Endothelial cell of umbilical vein (primary cell): ENCODE data around the gene ETS1. TPM values are rescaled to one million over a fixed set of nuclear protein-coding genes. Genes with fewer than 3 reads are reported as not detected.

Experiments used
- BruUV-seq: library from RNA; stranded (reverse); fragments of 400-500 nt; replicated peaks from 2 replicates; lab custom pipeline; 2021; lab: Mats Ljungman, UMichigan
- CTCF ChIA-PET: fragments of 300-600, 350-600 bp; sonication (Branson Sonifier 250); formaldehyde crosslinking; loops from one replicate; lab custom pipeline; 2021; ENCODE audit warnings: antibody characterized with exemption, inconsistent platforms; lab: Charles Lee
- POLR2A ChIA-PET: fragments of 300-600, 350-600 bp; sonication (Branson Sonifier 250); formaldehyde crosslinking; loops from one replicate; lab custom pipeline; 2021; ENCODE audit warnings: antibody characterized with exemption, inconsistent platforms; lab: Charles Lee
- DNase-seq: peaks from one replicate; pipeline ENCODE4 v3.0.0-alpha.2; 2011; ENCODE audit warnings: low read depth, low spot score
- FAIRE-seq: peaks from 2 replicates; lab custom pipeline; 2011; peaks lifted over from hg19 to GRCh38; lab: Jason Lieb, UNC
- H2AFZ ChIP-seq: 2 replicates; pipeline ENCODE4 v1.6.0; 2012; ENCODE audit warnings: low read depth, low read length, control low read depth, inconsistent platforms
- H3K27ac ChIP-seq: 2 replicates; pipeline ENCODE4 v1.5.1; 2011; ENCODE audit warnings: low read depth, mild to moderate bottlenecking, control low read depth, low read length, moderate library complexity; ENCODE audit not compliant: insufficient read depth
- H3K27me3 ChIP-seq, 2 experiments: 2 replicates each; pipeline versions ENCODE4 v1.6.0 to v1.6.1; 2011; ENCODE audit warnings: low read length in 2 of 2, mixed read lengths in 1 of 2; ENCODE audit not compliant: control insufficient read depth in 2 of 2, insufficient read depth in 2 of 2
- H3K36me3 ChIP-seq, 2 experiments: 2 replicates in 1 of 2; 3 replicates in 1 of 2; pipeline ENCODE4 v1.5.1; 2011; ENCODE audit warnings: low read length in 2 of 2, mild to moderate bottlenecking in 1 of 2, moderate library complexity in 1 of 2; ENCODE audit not compliant: control insufficient read depth in 2 of 2, insufficient read depth in 2 of 2; ENCODE audit errors: extremely low read depth in 1 of 2
- H3K4me1 ChIP-seq: 3 replicates; pipeline ENCODE4 v1.5.1; 2011; ENCODE audit warnings: mild to moderate bottlenecking, low read length; ENCODE audit not compliant: control insufficient read depth, insufficient read depth; ENCODE audit errors: extremely low read depth
- H3K4me2 ChIP-seq: 2 replicates; pipeline ENCODE4 v1.6.1; 2011; ENCODE audit warnings: low read length, control low read depth, mixed read lengths; ENCODE audit not compliant: insufficient read depth
- H3K4me3 ChIP-seq, 3 experiments: fragments of 200-600 bp in 1 of 3; sonication (generic), shearing (Covaris generic) in 1 of 3; replicated peaks in 1 of 3; 2 replicates each; pipeline ENCODE4 v1.5.1; 2011 to 2016; ENCODE audit warnings: control low read depth in 3 of 3, low read length in 3 of 3, mild to moderate bottlenecking in 2 of 3, inconsistent platforms in 1 of 3, low read depth in 1 of 3, moderate library complexity in 1 of 3; ENCODE audit not compliant: insufficient read depth in 1 of 3
- H3K79me2 ChIP-seq: 2 replicates; pipeline ENCODE4 v1.6.0; 2012; ENCODE audit warnings: low read length, inconsistent platforms; ENCODE audit not compliant: control insufficient read depth, insufficient read depth
- H3K9ac ChIP-seq: replicated peaks from 2 replicates; pipeline ENCODE3; 2011; ENCODE audit warnings: low read length, control low read depth; ENCODE audit not compliant: insufficient read depth; ENCODE audit errors: extremely low read depth
- H3K9me1 ChIP-seq: replicated peaks from 3 replicates; pipeline ENCODE4 v1.6.0; 2011; ENCODE audit warnings: mild to moderate bottlenecking, low read length; ENCODE audit not compliant: control insufficient read depth, insufficient read depth; ENCODE audit errors: extremely low read depth
- H3K9me3 ChIP-seq: replicated peaks from 2 replicates; pipeline ENCODE4 v1.5.1; 2012; ENCODE audit warnings: low read length, inconsistent platforms; ENCODE audit not compliant: control insufficient read depth, insufficient read depth
- H4K20me1 ChIP-seq: replicated peaks from 2 replicates; pipeline ENCODE3; 2011; ENCODE audit warnings: mild to moderate bottlenecking, low read length; ENCODE audit not compliant: control insufficient read depth, insufficient read depth; ENCODE audit errors: extremely low read depth
- CTCF ChIP-seq, 2 donors: IDR thresholded peaks; 1 replicate in 1 of 2; 2 replicates in 1 of 2; pipeline ENCODE4 v1.5.1; 2011; ENCODE audit warnings: low read length in 2 of 2, mild to moderate bottlenecking in 2 of 2, moderate library complexity in 2 of 2, control low read depth in 1 of 2, inconsistent platforms in 1 of 2, low read depth in 1 of 2; ENCODE audit not compliant: insufficient read depth in 1 of 2; ENCODE audit errors: extremely low read depth in 1 of 2
- EZH2 ChIP-seq: IDR thresholded peaks from 2 replicates; pipeline ENCODE4 v1.6.1; 2012; ENCODE audit warnings: borderline replicate concordance, low read depth, mild to moderate bottlenecking, moderate library complexity, low read length, inconsistent platforms; ENCODE audit not compliant: severe bottlenecking
- FOS ChIP-seq: IDR thresholded peaks from 2 replicates; pipeline ENCODE4 v1.6.1; 2011; ENCODE audit warnings: mild to moderate bottlenecking, low read length, moderate library complexity, borderline replicate concordance; ENCODE audit not compliant: insufficient read depth
- GATA2 ChIP-seq: IDR thresholded peaks from 2 replicates; pipeline ENCODE4 v1.7.0; 2011; ENCODE audit warnings: low read depth, mild to moderate bottlenecking, moderate library complexity, mixed read lengths, low read length; ENCODE audit not compliant: insufficient read length, insufficient read depth
- JUN ChIP-seq: IDR thresholded peaks from 2 replicates; pipeline ENCODE4 v1.6.1; 2011; ENCODE audit warnings: borderline replicate concordance, low read depth; ENCODE audit not compliant: insufficient read length, insufficient read depth
- MAX ChIP-seq: IDR thresholded peaks from 2 replicates; pipeline ENCODE4 v1.6.1; 2011; ENCODE audit not compliant: insufficient read depth, insufficient read length
- MYC ChIP-seq: IDR thresholded peaks from one replicate; pipeline ENCODE4 v1.6.1; 2011; ENCODE audit warnings: mild to moderate bottlenecking, low read depth, low read length
- POLR2A ChIP-seq: IDR thresholded peaks from 2 replicates; pipeline ENCODE4 v1.6.1; 2012; ENCODE audit warnings: low read depth, mild to moderate bottlenecking, control low read depth, low read length
- POLR2AphosphoS5 ChIP-seq: IDR thresholded peaks from 2 replicates; pipeline ENCODE4 v1.6.1; 2012; ENCODE audit warnings: low read depth, mild to moderate bottlenecking, control low read depth, low read length, moderate library complexity; ENCODE audit not compliant: insufficient read depth
- dilution Hi-C: fragments of 300-500 bp; cut with MboI; formaldehyde crosslinking; loops from one replicate; pipeline ENCODE4 v1.15.0; 2019; ENCODE audit warnings: low sequenced_read_pairs; ENCODE audit not compliant: extremely low pct_ligation_motif_present
- intact Hi-C: fragments of 100-400 bp; cut with micrococcal nuclease; formaldehyde crosslinking; loops from one replicate; pipeline ENCODE4 v1.10.0; 2022
- polyA plus RNA-seq, 4 experiments: library from polyadenylated mRNA; depleted of rRNA in 3 of 4; stranded (reverse) in 3 of 4; unstranded in 1 of 4; fragments of >200 nt; gene quantifications; 2 replicates each; pipeline versions ENCODE4 v1.2.1 to v1.2.3, GENCODE V29; 2011 to 2012; ENCODE audit warnings: missing spikeins in 1 of 4
- total RNA-seq: library from RNA; stranded (reverse); gene quantifications from 2 replicates; pipeline ENCODE4 v1.2.3, GENCODE V29; 2021

The ETS1 gene
- total and polyA plus RNA-seq, 2 donors (not counting 3 experiments of a cell fraction or from before 2014, with no cell fraction given) = 34.2 to 115 TPM

- CTCF ChIA-PET = interaction anchor here (1.9 kb wide), 1 partner anchor 71 kb away, joined by 4 read pairs; no protein-coding TSS in a partner anchor
These were observed 22.4 kb upstream of the ETS1 start for GRCh38 chr11:128609785-128610184.

More at GRCh38 chr11:128609785-128610184, 22.4 kb upstream of the ETS1 start:
- no peak for DNase-seq
- Histone ChIP-seq H3K79me2 (no peaks in the 10 kb centered on the region), H3K4me2 (no peak overlapping the region), H3K9me3 (no peaks in the 10 kb centered on the region), H3K36me3 (no peaks in the 10 kb centered on the region), H2AFZ (no peak overlapping the region), H3K4me3 (no peak overlapping the region), H3K9me1 (no peaks in the 10 kb centered on the region), H3K27ac (no peak overlapping the region), H3K9ac (no peak overlapping the region), H3K4me1 (peaks cover 3% of the 10 kb centered on the region), H4K20me1 (no peaks in the 10 kb centered on the region), H3K27me3 (peaks cover 6 to 23% of the 10 kb centered on the region in 2 experiments)
- POLR2A ChIA-PET = no interaction called here
- intact Hi-C loops = loop anchor here (2.0 kb wide), 1 partner anchor 61 kb away; no protein-coding TSS in a partner anchor
- FAIRE-seq = peak; percentile 53
- no TSS peak for BruUV-seq
- TF ChIP-seq EZH2 (no peak), POLR2A (no peak), MYC (no peak), JUN (no peak), POLR2AphosphoS5 (no peak), FOS (no peak), GATA2 (no peak), MAX (no peak), CTCF (IDR thresholded peaks at IDR 0.05; ENCODE audit: extremely low read depth in 1 of 2, insufficient read depth in 1 of 2, low read depth in 1 of 2, low read length in 2 of 2) (no peak)
- dilution Hi-C loops = no loop called here
